Endothelial cell of umbilical vein (primary cell): Measurements from ENCODE around the gene GNB1L. TPM values are rescaled to one million over a fixed set of nuclear protein-coding genes. Genes with fewer than 3 reads are reported as not detected.

ENCODE experiments used
- BruUV-seq: library from RNA; stranded (reverse); fragments of 400-500 nt; replicated peaks from 2 replicates; lab custom pipeline; 2021; lab: Mats Ljungman, UMichigan
- CTCF ChIA-PET: fragments of 300-600, 350-600 bp; sonication (Branson Sonifier 250); formaldehyde crosslinking; loops from one replicate; lab custom pipeline; 2021; ENCODE audit warnings: antibody characterized with exemption, inconsistent platforms; lab: Charles Lee
- POLR2A ChIA-PET: fragments of 300-600, 350-600 bp; sonication (Branson Sonifier 250); formaldehyde crosslinking; loops from one replicate; lab custom pipeline; 2021; ENCODE audit warnings: antibody characterized with exemption, inconsistent platforms; lab: Charles Lee
- DNase-seq: peaks from one replicate; pipeline ENCODE4 v3.0.0-alpha.2; 2011; ENCODE audit warnings: low read depth, low spot score
- FAIRE-seq: peaks from 2 replicates; lab custom pipeline; 2011; peaks lifted over from hg19 to GRCh38; lab: Jason Lieb, UNC
- H2AFZ ChIP-seq: 2 replicates; pipeline ENCODE4 v1.6.0; 2012; ENCODE audit warnings: low read depth, low read length, control low read depth, inconsistent platforms
- H3K27ac ChIP-seq: 2 replicates; pipeline ENCODE4 v1.5.1; 2011; ENCODE audit warnings: low read depth, mild to moderate bottlenecking, control low read depth, low read length, moderate library complexity; ENCODE audit not compliant: insufficient read depth
- H3K27me3 ChIP-seq, 2 experiments: 2 replicates each; pipeline versions ENCODE4 v1.6.0 to v1.6.1; 2011; ENCODE audit warnings: low read length in 2 of 2, mixed read lengths in 1 of 2; ENCODE audit not compliant: control insufficient read depth in 2 of 2, insufficient read depth in 2 of 2
- H3K36me3 ChIP-seq, 2 experiments: 2 replicates in 1 of 2; 3 replicates in 1 of 2; pipeline ENCODE4 v1.5.1; 2011; ENCODE audit warnings: low read length in 2 of 2, mild to moderate bottlenecking in 1 of 2, moderate library complexity in 1 of 2; ENCODE audit not compliant: control insufficient read depth in 2 of 2, insufficient read depth in 2 of 2; ENCODE audit errors: extremely low read depth in 1 of 2
- H3K4me1 ChIP-seq: 3 replicates; pipeline ENCODE4 v1.5.1; 2011; ENCODE audit warnings: mild to moderate bottlenecking, low read length; ENCODE audit not compliant: control insufficient read depth, insufficient read depth; ENCODE audit errors: extremely low read depth
- H3K4me2 ChIP-seq: 2 replicates; pipeline ENCODE4 v1.6.1; 2011; ENCODE audit warnings: low read length, control low read depth, mixed read lengths; ENCODE audit not compliant: insufficient read depth
- H3K4me3 ChIP-seq, 3 experiments: fragments of 200-600 bp in 1 of 3; sonication (generic), shearing (Covaris generic) in 1 of 3; replicated peaks in 1 of 3; 2 replicates each; pipeline ENCODE4 v1.5.1; 2011 to 2016; ENCODE audit warnings: control low read depth in 3 of 3, low read length in 3 of 3, mild to moderate bottlenecking in 2 of 3, inconsistent platforms in 1 of 3, low read depth in 1 of 3, moderate library complexity in 1 of 3; ENCODE audit not compliant: insufficient read depth in 1 of 3
- H3K79me2 ChIP-seq: 2 replicates; pipeline ENCODE4 v1.6.0; 2012; ENCODE audit warnings: low read length, inconsistent platforms; ENCODE audit not compliant: control insufficient read depth, insufficient read depth
- H3K9ac ChIP-seq: replicated peaks from 2 replicates; pipeline ENCODE3; 2011; ENCODE audit warnings: low read length, control low read depth; ENCODE audit not compliant: insufficient read depth; ENCODE audit errors: extremely low read depth
- H3K9me1 ChIP-seq: replicated peaks from 3 replicates; pipeline ENCODE4 v1.6.0; 2011; ENCODE audit warnings: mild to moderate bottlenecking, low read length; ENCODE audit not compliant: control insufficient read depth, insufficient read depth; ENCODE audit errors: extremely low read depth
- H3K9me3 ChIP-seq: replicated peaks from 2 replicates; pipeline ENCODE4 v1.5.1; 2012; ENCODE audit warnings: low read length, inconsistent platforms; ENCODE audit not compliant: control insufficient read depth, insufficient read depth
- H4K20me1 ChIP-seq: replicated peaks from 2 replicates; pipeline ENCODE3; 2011; ENCODE audit warnings: mild to moderate bottlenecking, low read length; ENCODE audit not compliant: control insufficient read depth, insufficient read depth; ENCODE audit errors: extremely low read depth
- EZH2 ChIP-seq: IDR thresholded peaks from 2 replicates; pipeline ENCODE4 v1.6.1; 2012; ENCODE audit warnings: borderline replicate concordance, low read depth, mild to moderate bottlenecking, moderate library complexity, low read length, inconsistent platforms; ENCODE audit not compliant: severe bottlenecking
- FOS ChIP-seq: IDR thresholded peaks from 2 replicates; pipeline ENCODE4 v1.6.1; 2011; ENCODE audit warnings: mild to moderate bottlenecking, low read length, moderate library complexity, borderline replicate concordance; ENCODE audit not compliant: insufficient read depth
- GATA2 ChIP-seq: IDR thresholded peaks from 2 replicates; pipeline ENCODE4 v1.7.0; 2011; ENCODE audit warnings: low read depth, mild to moderate bottlenecking, moderate library complexity, mixed read lengths, low read length; ENCODE audit not compliant: insufficient read length, insufficient read depth
- JUN ChIP-seq: IDR thresholded peaks from 2 replicates; pipeline ENCODE4 v1.6.1; 2011; ENCODE audit warnings: borderline replicate concordance, low read depth; ENCODE audit not compliant: insufficient read length, insufficient read depth
- MYC ChIP-seq: IDR thresholded peaks from one replicate; pipeline ENCODE4 v1.6.1; 2011; ENCODE audit warnings: mild to moderate bottlenecking, low read depth, low read length
- POLR2A ChIP-seq: IDR thresholded peaks from 2 replicates; pipeline ENCODE4 v1.6.1; 2012; ENCODE audit warnings: low read depth, mild to moderate bottlenecking, control low read depth, low read length
- POLR2AphosphoS5 ChIP-seq: IDR thresholded peaks from 2 replicates; pipeline ENCODE4 v1.6.1; 2012; ENCODE audit warnings: low read depth, mild to moderate bottlenecking, control low read depth, low read length, moderate library complexity; ENCODE audit not compliant: insufficient read depth
- dilution Hi-C: fragments of 300-500 bp; cut with MboI; formaldehyde crosslinking; loops from one replicate; pipeline ENCODE4 v1.15.0; 2019; ENCODE audit warnings: low sequenced_read_pairs; ENCODE audit not compliant: extremely low pct_ligation_motif_present
- intact Hi-C: fragments of 100-400 bp; cut with micrococcal nuclease; formaldehyde crosslinking; loops from one replicate; pipeline ENCODE4 v1.10.0; 2022
- polyA plus RNA-seq, 4 experiments: library from polyadenylated mRNA; depleted of rRNA in 3 of 4; stranded (reverse) in 3 of 4; unstranded in 1 of 4; fragments of >200 nt; gene quantifications; 2 replicates each; pipeline versions ENCODE4 v1.2.1 to v1.2.3, GENCODE V29; 2011 to 2012; ENCODE audit warnings: missing spikeins in 1 of 4
- total RNA-seq: library from RNA; stranded (reverse); gene quantifications from 2 replicates; pipeline ENCODE4 v1.2.3, GENCODE V29; 2021
- TF ChIP-seq, protein P1 (sequence below), 2 donors: IDR thresholded peaks; 1 replicate in 1 of 2; 2 replicates in 1 of 2; pipeline ENCODE4 v1.5.1; 2011; ENCODE audit warnings: low read length in 2 of 2, mild to moderate bottlenecking in 2 of 2, moderate library complexity in 2 of 2, control low read depth in 1 of 2, inconsistent platforms in 1 of 2, low read depth in 1 of 2; ENCODE audit not compliant: insufficient read depth in 1 of 2; ENCODE audit errors: extremely low read depth in 1 of 2
- TF ChIP-seq, protein P2 (sequence below): IDR thresholded peaks from 2 replicates; pipeline ENCODE4 v1.6.1; 2011; ENCODE audit not compliant: insufficient read depth, insufficient read length

GNB1L gene
- total and polyA plus RNA-seq, 2 donors (not counting 3 experiments of a cell fraction or from before 2014, with no cell fraction given): 5.4 to 5.9 TPM

GRCh38 chr22:19743651-19744050, 111.0 kb downstream of the GNB1L start:
- Histone ChIP-seq H2AFZ (no peak overlapping the region), H3K9me3 (no peaks in the 10 kb centered on the region), H3K9me1 (no peaks in the 10 kb centered on the region), H3K4me2 (no peak overlapping the region), H3K27ac (no peak overlapping the region), H3K36me3 (no peaks in the 10 kb centered on the region), H4K20me1 (no peaks in the 10 kb centered on the region), H3K79me2 (no peaks in the 10 kb centered on the region), H3K27me3 (no peaks in the 10 kb centered on the region), H3K4me3 (no peak overlapping the region), H3K9ac (no peak overlapping the region), H3K4me1 (peaks cover 9% of the 10 kb centered on the region)
- POLR2A ChIA-PET: no interaction called here
- CTCF ChIA-PET: interaction anchor here (1.2 kb wide), 1 partner anchor 13 kb away, joined by 3 read pairs; no protein-coding TSS in a partner anchor
- dilution Hi-C loops (no loop called here), intact Hi-C loops (no loop called here)
- no peak for TF ChIP-seq POLR2A
- TF ChIP-seq, protein P1, sequence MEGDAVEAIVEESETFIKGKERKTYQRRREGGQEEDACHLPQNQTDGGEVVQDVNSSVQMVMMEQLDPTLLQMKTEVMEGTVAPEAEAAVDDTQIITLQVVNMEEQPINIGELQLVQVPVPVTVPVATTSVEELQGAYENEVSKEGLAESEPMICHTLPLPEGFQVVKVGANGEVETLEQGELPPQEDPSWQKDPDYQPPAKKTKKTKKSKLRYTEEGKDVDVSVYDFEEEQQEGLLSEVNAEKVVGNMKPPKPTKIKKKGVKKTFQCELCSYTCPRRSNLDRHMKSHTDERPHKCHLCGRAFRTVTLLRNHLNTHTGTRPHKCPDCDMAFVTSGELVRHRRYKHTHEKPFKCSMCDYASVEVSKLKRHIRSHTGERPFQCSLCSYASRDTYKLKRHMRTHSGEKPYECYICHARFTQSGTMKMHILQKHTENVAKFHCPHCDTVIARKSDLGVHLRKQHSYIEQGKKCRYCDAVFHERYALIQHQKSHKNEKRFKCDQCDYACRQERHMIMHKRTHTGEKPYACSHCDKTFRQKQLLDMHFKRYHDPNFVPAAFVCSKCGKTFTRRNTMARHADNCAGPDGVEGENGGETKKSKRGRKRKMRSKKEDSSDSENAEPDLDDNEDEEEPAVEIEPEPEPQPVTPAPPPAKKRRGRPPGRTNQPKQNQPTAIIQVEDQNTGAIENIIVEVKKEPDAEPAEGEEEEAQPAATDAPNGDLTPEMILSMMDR (IDR thresholded peaks at IDR 0.05; ENCODE audit: extremely low read depth in 1 of 2, insufficient read depth in 1 of 2, low read depth in 1 of 2, low read length in 2 of 2): no peak
- no peak for TF ChIP-seq FOS
- no peak for TF ChIP-seq EZH2
- TF ChIP-seq, protein P2, sequence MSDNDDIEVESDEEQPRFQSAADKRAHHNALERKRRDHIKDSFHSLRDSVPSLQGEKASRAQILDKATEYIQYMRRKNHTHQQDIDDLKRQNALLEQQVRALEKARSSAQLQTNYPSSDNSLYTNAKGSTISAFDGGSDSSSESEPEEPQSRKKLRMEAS: no peak
- no peak for TF ChIP-seq GATA2
- TF ChIP-seq POLR2AphosphoS5: no peak
- no peak for TF ChIP-seq MYC
- TF ChIP-seq JUN: no peak
- no TSS peak for BruUV-seq
- DNase-seq (no peak), FAIRE-seq (no peak)
